Erythroblast (primary cell): ENCODE data around the gene ZFHX3.

ENCODE experiments used
- DNase-seq, 2 experiments: peaks; one replicate each; lab custom pipeline; 2025; lab: John Stamatoyannopoulos, UW
- GATA1 ChIP-seq: IDR thresholded peaks from 2 replicates; pipeline ENCODE4 v1.6.1; 2011; ENCODE audit warnings: low read depth, mild to moderate bottlenecking, control low read depth, low read length, moderate library complexity
- POLR2A ChIP-seq: IDR thresholded peaks from 2 replicates; pipeline ENCODE4 v1.6.1; 2011; ENCODE audit warnings: mild to moderate bottlenecking, low read length

The ZFHX3 gene

DNA sequence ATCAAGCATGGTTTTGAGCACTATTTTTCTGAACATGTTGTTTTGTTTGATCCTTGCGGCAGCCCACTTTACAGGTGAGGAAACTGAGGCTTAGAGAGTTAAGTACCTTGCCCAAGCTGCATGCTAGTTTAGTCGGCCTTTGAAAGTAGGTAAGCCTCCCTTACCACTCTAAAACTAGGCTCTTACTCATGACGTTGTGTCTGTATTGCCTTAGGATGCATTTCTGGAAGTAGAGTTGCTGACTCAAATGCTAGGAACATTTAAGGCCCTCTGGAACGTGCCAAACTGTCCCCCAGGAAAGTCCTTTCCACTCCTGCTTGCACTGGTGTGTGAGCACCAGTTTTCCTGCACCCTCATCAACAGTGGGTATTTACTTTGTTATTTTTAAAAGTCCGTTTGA is 76.6 kb downstream of the ZFHX3 start:
- DNase-seq: no peak
- no peak for TF ChIP-seq GATA1
- no peak for TF ChIP-seq POLR2A

DNA sequence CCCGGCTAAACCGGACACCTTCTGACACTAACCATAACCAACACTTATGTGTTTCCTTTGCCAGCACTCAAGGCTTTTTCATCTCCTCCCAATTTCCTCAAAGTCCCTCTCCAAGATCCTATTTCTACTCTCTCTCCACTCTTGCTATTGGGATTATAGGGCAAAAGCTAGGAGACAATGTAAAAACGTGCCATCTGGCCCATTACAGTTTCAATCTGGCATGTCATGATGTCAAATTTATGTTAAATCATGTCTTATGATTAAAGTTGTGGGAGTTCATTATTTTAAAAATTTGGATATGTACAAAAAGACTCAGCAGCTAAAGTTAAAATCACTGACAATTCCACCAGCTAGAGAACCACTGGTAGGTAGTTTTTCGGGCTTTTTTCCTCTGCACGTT is 77.3 kb downstream of the ZFHX3 start:
- TF ChIP-seq GATA1: no peak
- no peak for TF ChIP-seq POLR2A
- DNase-seq: no peak

DNA sequence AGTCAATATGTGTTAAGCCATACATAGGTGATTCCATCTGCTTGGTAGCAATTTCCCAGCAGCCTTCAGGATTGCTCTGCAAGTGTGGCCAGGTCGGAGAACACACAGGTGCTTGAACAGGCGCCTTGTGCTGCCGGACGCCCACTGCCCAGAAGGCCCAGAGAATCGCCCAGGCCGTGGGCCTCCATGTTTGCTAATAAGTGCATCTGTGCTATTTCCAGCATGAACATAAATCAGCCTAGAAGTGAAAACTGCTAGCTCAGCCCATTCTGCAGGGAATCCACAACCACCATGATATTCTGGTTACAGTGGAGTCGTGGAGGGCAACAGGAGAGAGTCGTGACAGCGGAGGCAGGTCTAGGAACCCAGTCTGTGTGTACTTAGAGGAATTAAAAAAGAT is 78.1 kb downstream of the ZFHX3 start:
- no peak for TF ChIP-seq POLR2A
- TF ChIP-seq GATA1: no peak
- no peak for DNase-seq

DNA sequence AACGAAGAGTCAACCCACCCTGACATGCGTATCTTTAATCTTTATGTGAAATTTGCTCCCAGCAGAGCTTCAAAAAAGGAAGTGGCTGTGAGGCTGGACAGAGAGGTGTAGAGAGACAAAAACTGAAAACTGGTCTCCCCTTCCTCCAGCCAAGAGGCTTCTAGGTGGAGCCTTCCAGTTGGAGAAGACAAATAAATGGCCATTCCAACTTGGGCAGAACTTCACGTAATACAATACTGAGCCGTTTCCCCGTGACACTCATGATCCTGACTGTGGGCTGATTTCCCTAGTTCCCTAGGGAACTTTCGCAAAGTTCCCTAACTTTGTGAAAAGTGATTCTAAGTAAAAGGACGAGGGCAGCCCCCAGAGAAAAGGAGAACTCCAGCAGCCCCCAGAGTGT is 78.8 kb downstream of the ZFHX3 start:
- no peak for DNase-seq
- TF ChIP-seq GATA1: no peak
- TF ChIP-seq POLR2A: no peak

DNA sequence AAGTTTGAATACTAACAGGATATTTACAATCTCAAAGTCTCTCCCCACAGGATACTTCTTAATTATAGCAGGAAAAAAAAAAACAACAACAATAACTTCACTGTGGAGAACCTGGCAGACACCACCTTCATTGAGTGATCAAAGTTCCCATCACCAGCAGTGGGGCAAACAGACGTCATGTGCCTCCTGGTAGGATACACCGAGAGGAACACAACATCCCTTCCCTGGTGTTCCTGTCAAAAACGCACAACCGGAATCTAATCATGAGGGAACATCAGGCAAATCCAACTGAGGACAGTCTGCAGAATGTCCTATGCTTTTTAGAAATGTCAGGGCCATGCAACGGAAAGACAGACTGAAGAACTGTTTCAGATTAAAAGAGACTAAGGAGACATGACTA is 80.0 kb downstream of the ZFHX3 start:
- DNase-seq: no peak
- TF ChIP-seq GATA1: no peak
- no peak for TF ChIP-seq POLR2A

DNA sequence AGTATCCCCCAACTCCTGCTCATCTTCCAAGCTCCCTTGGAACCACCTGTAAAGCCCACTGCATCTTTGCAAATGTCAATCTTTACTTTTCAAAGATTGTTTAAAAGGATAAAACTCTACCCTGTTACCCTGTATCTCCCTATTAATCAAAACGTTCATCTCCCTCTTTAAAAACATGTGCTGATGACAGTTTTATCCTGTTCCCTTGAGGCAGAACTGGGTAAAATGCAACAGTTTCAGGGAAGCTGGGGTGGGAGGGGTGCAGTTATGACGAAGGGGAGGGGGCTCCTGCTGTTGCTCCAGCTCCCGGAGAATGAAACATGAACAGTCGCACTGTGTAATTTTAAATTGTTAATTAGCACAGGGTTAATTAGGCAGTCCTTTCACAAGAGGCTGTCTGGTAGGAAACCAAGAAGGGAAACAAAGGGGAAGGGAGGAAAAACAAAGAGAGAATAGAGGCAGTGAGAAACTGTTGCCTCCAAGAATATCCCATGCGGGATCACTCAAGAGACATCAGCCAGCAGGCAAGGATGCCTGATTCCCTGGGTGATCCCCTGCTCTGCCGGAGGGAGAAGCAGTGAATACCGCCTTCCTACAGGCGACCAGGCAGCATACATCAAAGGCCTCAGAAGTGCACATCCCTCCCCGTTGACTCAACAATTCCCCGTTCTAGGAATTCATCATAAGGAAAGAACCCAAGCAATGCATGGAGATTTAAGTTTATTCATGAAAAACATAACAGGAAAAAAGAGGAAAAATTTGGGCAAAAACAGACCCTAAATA is 84.2 kb downstream of the ZFHX3 start:
- TF ChIP-seq GATA1 (no peak), POLR2A (no peak)
- DNase-seq: no peak

DNA sequence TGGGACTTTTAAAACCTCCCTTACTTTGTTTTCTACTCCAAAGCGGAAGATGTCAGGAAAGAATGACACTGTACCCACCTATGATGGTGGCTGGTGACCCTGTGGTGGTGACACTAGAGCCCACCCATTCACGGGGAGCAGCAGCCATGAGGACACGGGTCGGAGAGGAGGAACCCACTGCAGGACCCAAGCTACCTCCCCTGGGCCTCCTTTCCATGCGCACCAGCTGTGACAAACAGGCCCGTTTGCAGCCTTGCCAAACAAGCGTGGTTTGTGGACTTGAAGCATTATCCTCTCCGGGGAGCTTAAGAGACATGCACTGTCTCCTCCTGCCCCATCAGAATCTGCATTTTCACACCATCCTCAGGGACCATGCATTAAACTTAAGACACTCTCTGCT is 85.6 kb downstream of the ZFHX3 start:
- TF ChIP-seq POLR2A: no peak
- no peak for DNase-seq

DNA sequence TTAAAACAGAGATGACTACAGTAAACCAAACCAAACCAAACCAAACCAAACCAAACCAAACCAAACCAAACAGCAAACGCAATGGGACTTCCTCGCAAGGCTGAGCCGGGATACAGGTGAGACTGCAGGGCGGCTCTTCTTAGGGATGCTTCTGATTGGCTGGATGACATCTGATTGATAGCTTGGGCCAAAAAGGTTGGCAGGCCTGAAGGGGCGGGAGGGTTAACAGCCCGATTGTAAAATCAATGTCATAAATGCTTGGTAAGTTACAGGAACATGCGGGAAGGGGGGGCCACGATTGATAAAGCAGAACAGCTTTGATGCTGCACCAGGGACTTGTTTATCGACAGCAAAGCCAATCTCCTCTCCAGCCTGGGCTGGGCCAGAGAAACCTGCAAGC is 86.1 kb downstream of the ZFHX3 start:
- no peak for DNase-seq
- no peak for TF ChIP-seq GATA1
- TF ChIP-seq POLR2A: no peak

DNA sequence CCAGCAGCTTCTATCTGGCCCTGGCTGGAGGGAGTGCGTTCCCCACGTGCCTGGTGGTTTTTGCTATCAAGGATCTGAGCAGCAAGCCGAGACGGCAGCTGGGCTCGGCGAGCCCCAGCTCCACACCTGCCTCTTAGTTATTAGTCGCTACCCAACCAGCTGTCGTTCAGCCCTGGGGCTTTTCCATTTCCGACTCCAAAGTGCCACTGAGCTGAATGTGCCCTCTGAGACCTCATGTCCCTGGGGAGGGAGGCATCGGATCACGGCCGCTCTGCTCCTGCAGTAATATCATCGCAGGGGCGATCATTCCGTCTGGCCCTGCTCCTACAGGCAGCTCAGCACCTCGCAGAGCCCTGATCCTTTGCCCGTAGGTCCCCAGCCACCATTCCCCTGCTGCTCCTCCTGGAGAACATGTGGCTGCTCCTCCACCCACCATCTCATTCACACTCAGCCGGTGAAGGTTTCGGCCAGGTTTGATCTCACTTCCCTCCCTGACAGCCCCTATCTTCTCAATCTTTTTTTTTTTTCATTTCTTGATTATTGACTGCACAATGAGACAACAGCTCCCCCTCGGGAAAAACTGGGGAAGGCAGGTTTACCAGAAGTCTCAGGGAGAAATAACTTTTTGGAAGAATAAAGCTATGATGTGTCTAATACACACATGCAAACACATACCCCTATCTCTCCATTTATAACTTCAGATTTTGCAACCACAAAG is 86.7 kb downstream of the ZFHX3 start:
- TF ChIP-seq GATA1 (no peak), POLR2A (no peak)
- no peak for DNase-seq

DNA sequence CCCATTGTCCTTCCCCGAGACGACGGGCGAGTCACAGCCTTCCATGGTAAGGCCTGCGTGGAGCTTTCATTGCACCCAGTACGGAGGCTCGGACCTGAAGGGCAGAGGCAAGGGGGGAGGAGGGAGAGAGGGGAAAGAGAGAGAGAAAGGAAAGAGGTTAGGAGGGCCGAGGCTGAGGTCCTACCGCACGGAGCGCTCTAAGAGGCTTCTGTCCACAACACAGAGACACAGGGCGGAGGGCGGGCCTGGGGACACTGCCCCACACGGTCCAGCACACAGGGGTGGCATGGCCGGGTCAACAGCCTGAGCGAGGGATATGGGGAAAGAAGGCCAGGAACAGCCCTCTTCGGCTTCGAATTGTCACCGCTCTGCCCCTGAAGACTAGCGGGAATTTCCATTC is 87.8 kb downstream of the ZFHX3 start:
- TF ChIP-seq POLR2A: no peak
- no peak for DNase-seq

DNA sequence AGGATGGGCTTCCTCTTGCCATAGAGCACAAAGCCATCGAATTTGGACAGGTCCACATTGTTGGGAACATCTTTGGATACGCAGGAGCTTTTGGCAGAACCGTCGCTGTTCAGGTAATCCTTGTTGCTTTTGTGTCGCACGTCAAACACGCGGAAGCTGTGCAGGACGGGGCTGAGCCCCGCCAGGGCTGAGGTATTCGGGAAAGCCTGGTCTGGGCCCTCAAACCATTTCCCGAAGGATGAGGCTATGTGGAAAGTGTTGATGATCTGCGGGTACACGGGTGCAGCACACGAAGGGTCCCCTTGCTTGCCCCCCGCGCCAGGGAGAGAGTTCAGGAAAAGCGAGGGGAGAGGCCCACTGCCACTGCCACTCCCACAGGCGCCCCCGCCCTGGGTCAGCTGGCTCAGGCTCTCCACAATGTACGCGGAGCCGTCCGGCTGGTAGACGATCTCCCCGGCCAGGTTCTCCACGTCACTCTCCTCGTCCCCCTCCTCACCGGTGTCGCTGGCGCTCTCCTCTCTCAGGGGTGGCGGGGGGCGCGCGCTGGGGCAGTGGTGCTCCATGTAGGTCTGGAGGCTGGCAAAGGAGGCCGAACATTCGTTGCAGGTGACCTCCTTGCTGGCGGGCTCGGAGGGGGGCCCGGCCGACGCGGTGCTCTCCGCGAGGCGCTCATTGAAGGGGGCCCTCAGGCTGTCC is 88.5 kb downstream of the ZFHX3 start:
- no peak for DNase-seq
- TF ChIP-seq POLR2A (no peak), GATA1 (no peak)

DNA sequence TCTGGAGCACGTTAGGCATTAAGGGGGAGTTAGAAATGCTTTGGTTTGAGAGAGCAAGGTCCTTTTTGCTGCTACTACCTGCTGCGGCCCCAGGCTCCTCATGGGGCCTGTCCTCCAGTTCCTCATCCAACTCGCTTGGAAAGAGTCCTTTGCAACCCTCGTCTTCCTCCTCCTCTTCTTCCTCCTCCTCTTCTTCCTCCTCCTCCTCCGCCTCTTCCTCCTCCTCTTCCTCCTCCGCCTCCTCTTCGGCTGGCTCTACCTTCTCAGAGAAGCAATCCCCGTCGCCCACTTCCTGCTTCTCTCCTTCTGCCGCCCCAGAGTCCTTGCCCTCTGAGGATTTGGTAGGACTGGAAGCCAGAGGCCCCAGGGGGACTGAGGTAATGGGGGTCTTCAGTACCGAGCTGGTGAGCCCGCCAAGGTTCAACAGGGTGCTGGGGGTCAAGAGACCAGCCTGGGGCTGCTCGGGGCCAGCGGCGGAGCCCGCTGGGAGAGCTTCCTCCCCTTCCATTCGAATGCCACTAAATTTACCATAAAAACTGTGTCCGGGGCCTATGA is 89.3 kb downstream of the ZFHX3 start:
- TF ChIP-seq GATA1 (no peak), POLR2A (no peak)

DNA sequence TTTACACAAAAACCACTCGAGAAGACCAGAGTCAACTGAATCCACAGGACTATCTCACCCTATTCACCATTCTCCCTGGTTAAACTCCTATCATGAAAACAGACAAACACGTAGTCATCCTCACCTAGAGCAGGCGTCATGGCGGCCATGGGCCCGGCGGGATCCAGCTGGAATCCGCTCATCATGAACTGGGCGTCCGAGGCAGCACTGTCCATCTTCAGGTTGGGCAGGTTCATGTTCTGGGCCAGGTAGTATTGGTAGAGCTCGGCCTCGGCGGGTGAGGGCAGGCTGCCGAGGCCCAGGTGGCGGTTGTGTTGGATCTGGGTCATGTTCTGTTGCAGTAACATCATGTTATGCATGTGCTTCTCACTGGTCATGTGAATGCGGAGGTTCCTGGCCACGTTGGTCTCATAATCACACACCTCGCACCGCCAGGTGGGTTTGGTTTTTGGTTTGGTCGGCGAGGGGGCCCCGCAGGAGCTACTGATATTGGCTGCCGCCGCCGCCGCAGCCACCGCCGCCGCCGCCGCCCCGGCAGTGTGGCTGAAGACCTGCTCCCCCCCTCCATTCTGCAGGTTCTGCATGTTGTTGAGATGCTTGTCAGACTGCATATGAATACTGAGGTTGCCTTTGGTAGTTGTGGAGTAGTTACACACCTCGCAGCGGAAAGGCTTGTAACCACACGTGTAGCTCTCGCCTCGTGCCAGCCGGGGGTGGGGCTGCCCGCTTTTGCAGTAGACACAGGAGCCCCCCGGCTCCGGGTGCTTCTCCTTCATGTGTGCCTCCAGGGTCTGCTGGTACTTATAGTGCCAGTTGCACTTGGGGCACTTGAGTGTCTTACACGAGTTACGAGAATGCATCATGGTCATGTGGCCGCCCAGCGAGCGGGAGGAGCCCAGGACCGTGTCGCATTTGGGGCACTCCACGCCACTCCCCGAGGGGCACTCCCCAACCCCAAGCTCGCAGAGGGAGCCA is 90.3 kb downstream of the ZFHX3 start:
- TF ChIP-seq POLR2A (no peak), GATA1 (no peak)
- DNase-seq: no peak

More for the DNA sequence above, 89.3 kb downstream of the ZFHX3 start:
- DNase-seq: no peak
